Fibroblast of lung (primary cell): Measurements from ENCODE around the gene ALDH4A1.

ENCODE experiments used
- EZH2 ChIP-seq: IDR thresholded peaks from 2 replicates; pipeline ENCODE4 v1.5.1; 2012; ENCODE audit warnings: low read length, control low read depth, mild to moderate bottlenecking; ENCODE audit errors: missing control alignments
- TF ChIP-seq, protein P1 (sequence below), 2 donors: IDR thresholded peaks in 1 of 2; conservative IDR thresholded peaks in 1 of 2; 1 replicate in 1 of 2; 2 replicates in 1 of 2; pipeline ENCODE4 v1.5.1; 2011 to 2012; ENCODE audit warnings: low read length in 2 of 2, control low read depth in 1 of 2, inconsistent platforms in 1 of 2, low read depth in 1 of 2, mild to moderate bottlenecking in 1 of 2

DNA sequence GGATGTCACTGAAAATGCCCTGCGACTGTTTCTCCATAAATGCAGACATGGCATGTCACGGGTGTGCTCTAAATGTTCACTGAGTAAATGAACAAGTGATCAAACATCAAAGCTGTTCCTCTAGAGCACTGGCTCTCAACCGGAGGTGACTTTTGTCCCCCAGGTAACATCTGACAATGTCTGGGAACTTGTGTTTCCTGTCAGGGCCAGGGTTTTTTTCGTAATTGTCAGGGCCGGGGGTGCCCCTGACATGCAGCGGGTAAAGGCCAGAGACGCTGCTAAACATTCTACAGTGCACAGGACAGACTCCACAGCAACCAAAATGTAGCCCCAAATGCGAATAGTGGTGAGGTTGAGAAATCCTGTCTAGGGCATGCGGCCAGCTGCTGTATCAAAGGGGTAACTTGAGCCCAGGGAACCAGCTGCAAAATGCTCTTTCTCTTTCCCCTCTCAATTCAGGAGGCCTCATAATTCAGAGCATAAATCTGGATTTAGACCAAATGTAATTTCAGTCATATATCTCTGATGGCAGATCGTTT is 2.0 kb downstream of the ALDH4A1 start:
- no peak for TF ChIP-seq EZH2
- TF ChIP-seq, protein P1, sequence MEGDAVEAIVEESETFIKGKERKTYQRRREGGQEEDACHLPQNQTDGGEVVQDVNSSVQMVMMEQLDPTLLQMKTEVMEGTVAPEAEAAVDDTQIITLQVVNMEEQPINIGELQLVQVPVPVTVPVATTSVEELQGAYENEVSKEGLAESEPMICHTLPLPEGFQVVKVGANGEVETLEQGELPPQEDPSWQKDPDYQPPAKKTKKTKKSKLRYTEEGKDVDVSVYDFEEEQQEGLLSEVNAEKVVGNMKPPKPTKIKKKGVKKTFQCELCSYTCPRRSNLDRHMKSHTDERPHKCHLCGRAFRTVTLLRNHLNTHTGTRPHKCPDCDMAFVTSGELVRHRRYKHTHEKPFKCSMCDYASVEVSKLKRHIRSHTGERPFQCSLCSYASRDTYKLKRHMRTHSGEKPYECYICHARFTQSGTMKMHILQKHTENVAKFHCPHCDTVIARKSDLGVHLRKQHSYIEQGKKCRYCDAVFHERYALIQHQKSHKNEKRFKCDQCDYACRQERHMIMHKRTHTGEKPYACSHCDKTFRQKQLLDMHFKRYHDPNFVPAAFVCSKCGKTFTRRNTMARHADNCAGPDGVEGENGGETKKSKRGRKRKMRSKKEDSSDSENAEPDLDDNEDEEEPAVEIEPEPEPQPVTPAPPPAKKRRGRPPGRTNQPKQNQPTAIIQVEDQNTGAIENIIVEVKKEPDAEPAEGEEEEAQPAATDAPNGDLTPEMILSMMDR (conservative IDR thresholded peaks at IDR 0.05 in 1 of 2, IDR thresholded peaks at IDR 0.05 in 1 of 2; ENCODE audit: low read depth in 1 of 2, low read length in 2 of 2) = no peak
